NT2/D1 (cell line): ENCODE results near the gene PEX1.

Experiments used
- SUZ12 ChIP-seq: IDR thresholded peaks from 2 replicates; pipeline ENCODE4 v1.6.1; 2011; ENCODE audit not compliant: insufficient read length, insufficient read depth; ENCODE audit errors: extremely low read depth
- YY1 ChIP-seq: IDR thresholded peaks from 2 replicates; pipeline ENCODE4 v1.6.1; 2011; ENCODE audit not compliant: insufficient read length, insufficient read depth
- ZNF274 ChIP-seq: IDR thresholded peaks from 2 replicates; pipeline ENCODE4 v1.6.1; 2011; ENCODE audit warnings: mild to moderate bottlenecking, low read depth, low read length

- TF ChIP-seq ZNF274 (no peak), SUZ12 (no peak), YY1 (no peak)
These were observed 28.9 kb upstream of the PEX1 start for GRCh38 chr7:92557249-92557648.
